ENCODE results near the gene PRMT1.

- TF ChIP-seq, protein P1, sequence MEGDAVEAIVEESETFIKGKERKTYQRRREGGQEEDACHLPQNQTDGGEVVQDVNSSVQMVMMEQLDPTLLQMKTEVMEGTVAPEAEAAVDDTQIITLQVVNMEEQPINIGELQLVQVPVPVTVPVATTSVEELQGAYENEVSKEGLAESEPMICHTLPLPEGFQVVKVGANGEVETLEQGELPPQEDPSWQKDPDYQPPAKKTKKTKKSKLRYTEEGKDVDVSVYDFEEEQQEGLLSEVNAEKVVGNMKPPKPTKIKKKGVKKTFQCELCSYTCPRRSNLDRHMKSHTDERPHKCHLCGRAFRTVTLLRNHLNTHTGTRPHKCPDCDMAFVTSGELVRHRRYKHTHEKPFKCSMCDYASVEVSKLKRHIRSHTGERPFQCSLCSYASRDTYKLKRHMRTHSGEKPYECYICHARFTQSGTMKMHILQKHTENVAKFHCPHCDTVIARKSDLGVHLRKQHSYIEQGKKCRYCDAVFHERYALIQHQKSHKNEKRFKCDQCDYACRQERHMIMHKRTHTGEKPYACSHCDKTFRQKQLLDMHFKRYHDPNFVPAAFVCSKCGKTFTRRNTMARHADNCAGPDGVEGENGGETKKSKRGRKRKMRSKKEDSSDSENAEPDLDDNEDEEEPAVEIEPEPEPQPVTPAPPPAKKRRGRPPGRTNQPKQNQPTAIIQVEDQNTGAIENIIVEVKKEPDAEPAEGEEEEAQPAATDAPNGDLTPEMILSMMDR (IDR thresholded peaks at IDR 0.05), result no peak
- TF ChIP-seq POLR2AphosphoS5 (IDR thresholded peaks at IDR 0.05; ENCODE audit: insufficient read depth in 1 of 2, low read depth in 1 of 2) (no peak), POLR2A (IDR thresholded peaks at IDR 0.05) (no peak)
Measured at GRCh38 chr19:49679771-49680413, 2.8 kb downstream of the PRMT1 start.
